ENCODE data around the gene AFP. TPM values are rescaled to one million over a fixed set of nuclear protein-coding genes. Genes with fewer than 3 reads are reported as not detected.

AFP gene
- total and polyA plus RNA-seq, 2 of the 13 experiments (the other 11 are each of a cell fraction or from before 2014, with no cell fraction given), result 9,434 to 13,105 TPM

GRCh38 chr4:73451981-73452747, 16.1 kb downstream of the AFP start (continued):
- TF ChIP-seq UBTF (CRISPR knock-in tag; IDR thresholded peaks at IDR 0.05) (no peak), CTCF (CRISPR knock-in tag; IDR thresholded peaks at IDR 0.05) (no peak), HMGXB3 (CRISPR knock-in tag; IDR thresholded peaks at IDR 0.05; ENCODE audit: borderline replicate concordance) (no peak), ZSCAN30 (CRISPR knock-in tag; IDR thresholded peaks at IDR 0.05) (no peak), TMF1 (CRISPR knock-in tag; IDR thresholded peaks at IDR 0.05; ENCODE audit: low read depth) (0 out of 2 replicates have a peak, but pooled peaks have one; percentile 24), ZNF770 (CRISPR knock-in tag; IDR thresholded peaks at IDR 0.05) (no peak), HNRNPK (IDR thresholded peaks at IDR 0.05; ENCODE audit: low read depth, low read length, poor library complexity, severe bottlenecking) (no peak), JUNB (CRISPR knock-in tag; IDR thresholded peaks at IDR 0.05; ENCODE audit: borderline replicate concordance) (no peak), RELA (CRISPR knock-in tag; IDR thresholded peaks at IDR 0.05) (no peak), AHR (CRISPR knock-in tag; IDR thresholded peaks at IDR 0.05) (no peak), ZBTB34 (CRISPR knock-in tag; IDR thresholded peaks at IDR 0.05) (no peak), ZBTB38 (CRISPR knock-in tag; IDR thresholded peaks at IDR 0.05) (no peak), ZNF629 (CRISPR knock-in tag; conservative IDR thresholded peaks at IDR 0.05) (no peak), RNF2 (conservative IDR thresholded peaks at IDR 0.05; ENCODE audit: low read depth) (no peak), NCOR1 (IDR thresholded peaks at IDR 0.05; ENCODE audit: borderline replicate concordance, low read length) (no peak)
